Large intestine (tissue), 3 donors: ENCODE results near the gene GANAB. TPM values are rescaled to one million over a fixed set of nuclear protein-coding genes. Genes with fewer than 3 reads are reported as not detected.
"Not testable (repeated sequence)": the region's sequence is repeated elsewhere in the genome, so short reads cannot be mapped to it uniquely, and the experiment has no call there.

Source experiments
- DNase-seq, 2 donors: peaks; one replicate each; pipeline versions ENCODE4 v3.0.0 to v3.0.0-alpha.2; 2013
- H3K27ac ChIP-seq: one replicate; pipeline ENCODE4 v1.5.1; 2013; ENCODE audit warnings: low read length
- H3K27me3 ChIP-seq: 2 replicates; pipeline ENCODE4 v1.6.1; 2013; ENCODE audit warnings: low read length; ENCODE audit not compliant: control insufficient read depth, insufficient read depth
- H3K36me3 ChIP-seq: 2 replicates; pipeline ENCODE4 v1.6.1; 2013; ENCODE audit warnings: low read length; ENCODE audit not compliant: control insufficient read depth, insufficient read depth
- H3K4me1 ChIP-seq: one replicate; pipeline ENCODE4 v1.6.1; 2013; ENCODE audit warnings: low read length; ENCODE audit not compliant: control insufficient read depth, insufficient read depth
- H3K4me3 ChIP-seq: one replicate; pipeline ENCODE4 v1.5.1; 2013; ENCODE audit warnings: low read length
- H3K9me3 ChIP-seq: one replicate; pipeline ENCODE4 v1.6.1; 2013; ENCODE audit warnings: mild to moderate bottlenecking, low read depth, low read length, moderate library complexity; ENCODE audit not compliant: control insufficient read depth
- WGBS: methylation state at CpG from one replicate; pipeline ENCODE4 v1.1.5; 2013; ENCODE audit warnings: low lambda C conversion rate; ENCODE audit not compliant: insufficient coverage; 5-methylcytosine and 5-hydroxymethylcytosine counted together
- polyA plus RNA-seq: library from polyadenylated mRNA; unstranded; fragments of 120-200 nt; gene quantifications from one replicate; pipeline ENCODE4 v1.2.1, GENCODE V29; 2013

The GANAB gene
- polyA plus RNA-seq, 1 donor, result 272 TPM

DNA sequence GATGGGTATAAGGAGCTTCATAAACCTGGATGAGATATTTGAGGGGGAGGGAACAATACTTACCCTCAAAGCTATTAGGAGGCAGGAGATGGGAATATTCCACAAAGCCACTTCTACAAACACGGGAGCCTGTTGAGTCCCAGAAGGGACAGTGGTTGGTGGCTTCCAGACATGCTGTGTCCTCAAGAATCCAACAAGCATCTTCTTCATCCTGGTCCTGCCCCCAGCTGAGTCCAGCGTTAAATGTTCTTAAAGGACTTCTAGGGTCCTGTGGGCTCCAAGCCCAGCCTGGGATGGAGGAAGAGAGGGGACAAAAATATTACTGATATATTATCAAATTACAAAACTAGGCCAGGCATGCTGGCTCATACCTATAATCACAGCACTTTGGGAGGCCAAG is 21.0 kb upstream of the GANAB start:
- H3K4me1 ChIP-seq, result peaks cover 26% of the 10 kb centered on the region
- no CpG with 5 or more reads among the region's 2 CpGs for WGBS
- no peak overlapping the region for H3K27ac ChIP-seq

DNA sequence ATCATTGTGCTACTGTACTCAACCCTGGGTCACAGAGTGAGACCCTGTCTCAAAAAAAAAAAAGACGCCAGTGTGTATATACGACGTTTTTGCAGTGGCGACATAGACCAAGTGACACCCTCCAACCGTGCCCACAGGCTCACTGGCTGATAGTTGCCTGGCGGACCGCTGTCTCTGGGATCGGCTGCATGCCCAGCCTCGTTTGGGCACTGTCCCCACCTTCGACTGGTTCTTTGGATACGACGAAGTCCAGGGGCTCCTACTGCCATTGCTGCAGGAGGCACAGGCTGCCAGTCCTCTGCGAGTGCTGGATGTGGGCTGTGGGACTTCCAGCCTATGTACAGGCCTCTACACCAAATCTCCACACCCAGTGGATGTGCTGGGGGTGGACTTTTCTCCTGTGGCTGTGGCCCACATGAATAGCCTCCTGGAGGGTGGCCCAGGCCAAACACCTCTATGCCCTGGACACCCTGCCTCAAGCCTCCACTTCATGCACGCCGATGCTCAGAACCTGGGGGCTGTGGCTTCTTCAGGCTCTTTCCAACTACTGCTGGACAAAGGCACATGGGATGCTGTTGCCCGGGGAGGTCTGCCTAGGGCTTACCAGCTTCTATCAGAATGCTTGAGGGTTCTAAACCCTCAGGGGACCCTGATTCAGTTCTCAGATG is 20.0 kb upstream of the GANAB start:
- Histone ChIP-seq H3K36me3 (peaks cover 28% of the 10 kb centered on the region), H3K27ac (peak overlapping the region; percentile 83), H3K4me1 (peaks cover 24% of the 10 kb centered on the region), H3K9me3 (no peaks in the 10 kb centered on the region), H3K27me3 (no peaks in the 10 kb centered on the region), H3K4me3 (peak overlapping the region; percentile 92)
- WGBS, result no CpG with 5 or more reads among the region's 16 CpGs
- DNase-seq, result no peak

More for the DNA sequence above, 21.0 kb upstream of the GANAB start:
- peaks cover 20% of the 10 kb centered on the region for H3K36me3 ChIP-seq
- no peaks in the 10 kb centered on the region for H3K27me3 ChIP-seq
- no peak overlapping the region for H3K4me3 ChIP-seq
- DNase-seq, result no peak
- H3K9me3 ChIP-seq, result no peaks in the 10 kb centered on the region

DNA sequence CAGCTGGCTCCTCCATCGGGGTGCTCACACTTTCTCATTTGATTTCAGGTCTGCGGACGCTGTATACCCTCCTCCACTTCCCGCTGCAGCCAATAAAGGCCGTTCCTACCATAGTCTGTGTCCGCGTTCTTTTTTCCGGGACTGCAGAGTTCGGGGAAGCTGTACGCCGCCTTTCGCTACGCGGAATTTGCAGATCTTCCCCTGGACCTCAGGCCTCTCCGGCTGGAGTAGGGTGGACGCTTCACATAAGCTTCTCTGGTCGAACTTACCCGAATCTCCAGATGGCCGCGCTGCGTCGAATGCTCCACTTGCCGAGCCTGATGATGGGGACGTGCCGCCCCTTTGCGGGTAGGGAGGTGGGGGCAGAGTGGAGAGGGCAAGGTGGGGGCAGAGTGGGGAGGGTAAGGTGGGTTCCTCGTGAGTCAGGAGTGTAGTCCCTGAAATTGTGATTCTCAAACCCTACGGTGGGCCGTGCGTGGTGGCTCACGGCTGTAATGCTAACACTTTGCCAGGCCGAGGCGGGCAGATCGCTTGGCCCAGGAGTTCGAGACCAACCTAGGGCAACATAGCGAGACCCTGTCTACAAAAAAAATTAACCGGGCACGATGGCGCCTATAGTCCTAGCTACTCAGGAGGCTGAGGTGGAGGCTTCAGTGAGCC is 19.3 kb upstream of the GANAB start:
- Histone ChIP-seq H3K4me3 (peak overlapping the region; percentile 92), H3K9me3 (no peaks in the 10 kb centered on the region), H3K36me3 (peaks cover 28% of the 10 kb centered on the region), H3K4me1 (peaks cover 24% of the 10 kb centered on the region), H3K27ac (peak overlapping the region; percentile 83), H3K27me3 (no peaks in the 10 kb centered on the region)
- peak; percentile 38 to 39 for DNase-seq
- WGBS, result no CpG with 5 or more reads among the region's 39 CpGs

DNA sequence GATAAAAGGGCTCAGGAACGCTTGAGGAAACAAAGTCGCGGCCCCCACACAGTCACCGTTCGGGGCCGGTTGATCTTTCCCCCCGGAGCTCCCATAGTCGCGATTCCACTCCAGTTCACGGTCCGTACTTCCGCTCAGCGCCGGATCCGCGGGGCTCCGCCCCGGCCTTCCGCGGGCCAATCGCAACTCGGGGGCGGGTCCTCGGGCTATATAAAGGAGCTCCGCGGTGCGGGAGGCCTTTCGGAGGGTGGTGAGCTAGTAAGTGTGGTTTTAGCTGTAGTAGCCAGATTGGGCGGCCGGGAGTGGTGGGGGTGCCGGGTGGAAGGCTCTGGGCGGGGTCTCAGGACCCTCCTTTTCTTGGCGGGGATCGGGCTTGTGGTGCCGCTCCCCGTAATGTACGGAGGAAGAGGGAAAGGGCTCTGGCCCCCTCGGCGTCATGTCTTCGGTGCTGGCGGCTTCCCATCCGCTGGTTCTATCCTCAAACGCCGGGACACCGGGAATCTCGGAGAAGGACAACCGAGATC is 18.7 kb upstream of the GANAB start, which contains the start of the genes C11orf98 and CSKMT:
Gene C11orf98 (minus strand): TSS at position 136 of the 524 bp plus-strand sequence. CDS start 41 bp downstream, at position 95.
Gene CSKMT (plus strand): TSS at position 238 of the 524 bp plus-strand sequence. CDS start 568 bp downstream, outside the sequence.
- Histone ChIP-seq H3K27ac (peak within 1 kb of the TSS; percentile 90), H3K27me3 (no peaks in the 10 kb centered on the region), H3K9me3 (no peaks in the 10 kb centered on the region), H3K4me1 (peaks cover 24% of the 10 kb centered on the region), H3K36me3 (peaks cover 28% of the 10 kb centered on the region), H3K4me3 (peak within 1 kb of the TSS; percentile 92)
- DNase-seq, result peak; percentile 94 to 97
- WGBS, result no CpG with 5 or more reads among the region's 47 CpGs

DNA sequence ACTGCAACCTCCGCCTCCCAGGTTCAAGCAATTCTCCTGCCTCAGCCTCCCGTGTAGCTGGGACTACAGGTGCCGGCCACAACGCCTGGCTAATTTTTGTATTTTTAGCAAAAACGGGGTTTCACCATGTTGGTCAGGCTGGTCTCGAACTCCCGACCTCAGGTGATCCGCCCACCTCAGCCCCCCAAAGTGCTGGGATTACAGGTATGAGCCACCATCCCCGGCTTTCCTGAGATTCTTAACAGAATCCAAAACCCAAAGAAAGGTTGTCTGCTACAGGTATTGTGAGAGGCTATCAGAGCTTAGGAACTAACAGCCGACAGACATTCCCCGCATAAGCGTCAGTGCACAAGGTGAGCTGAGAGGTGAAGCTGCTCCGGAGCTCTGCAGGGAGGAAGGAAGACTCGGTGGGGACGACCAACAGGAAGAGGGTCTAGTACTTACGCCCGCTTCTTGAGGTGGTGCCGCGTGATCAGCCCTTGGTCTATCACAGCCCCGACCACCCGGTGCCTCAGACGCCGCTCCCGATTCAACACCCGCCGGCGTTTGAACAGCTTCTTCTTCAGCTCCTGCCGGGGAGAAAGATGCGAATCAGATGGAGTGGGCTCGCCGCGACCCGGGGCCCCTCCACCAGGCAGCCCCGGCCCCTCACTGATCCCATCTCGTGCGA is 18.1 kb upstream of the GANAB start:
- DNase-seq, result peak; percentile 53 to 79
- H3K9me3 ChIP-seq, result no peaks in the 10 kb centered on the region
- no CpG with 5 or more reads among the region's 36 CpGs for WGBS
- H3K27ac ChIP-seq, result peak overlapping the region; percentile 90
- H3K4me1 ChIP-seq, result peaks cover 22% of the 10 kb centered on the region
- peaks cover 28% of the 10 kb centered on the region for H3K36me3 ChIP-seq
- no peaks in the 10 kb centered on the region for H3K27me3 ChIP-seq
- peak overlapping the region; percentile 92 for H3K4me3 ChIP-seq

DNA sequence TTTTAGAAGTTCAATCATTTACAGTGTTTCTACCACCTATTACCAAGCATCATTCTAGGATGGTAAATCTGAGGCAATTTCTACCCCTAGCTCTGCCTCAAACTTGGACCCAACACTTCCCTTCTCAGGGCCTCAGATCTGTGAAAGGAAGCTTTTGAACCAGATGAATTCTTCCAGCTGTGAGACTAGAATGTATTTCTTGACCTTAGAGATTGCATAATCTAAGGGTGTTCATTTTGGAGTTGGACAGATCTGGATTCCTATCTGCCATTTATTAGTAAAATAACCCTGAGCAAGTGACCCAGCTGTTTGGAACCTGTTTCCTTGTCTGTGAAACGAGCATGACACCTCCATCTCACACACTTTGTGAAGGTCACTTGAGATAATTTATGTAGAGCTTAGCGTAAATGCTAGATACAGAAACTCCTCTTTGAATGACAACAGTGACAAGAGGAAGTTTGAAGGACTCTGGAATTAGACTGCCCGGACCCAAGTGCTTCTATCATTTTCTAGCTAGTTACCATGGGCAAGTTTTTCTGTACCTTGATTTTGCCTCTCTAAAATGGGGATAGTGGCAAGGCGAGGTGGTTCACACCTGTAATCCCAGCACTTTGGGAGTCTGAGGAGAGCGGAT is 10.5 kb upstream of the GANAB start:
- DNase-seq, result no peak
- WGBS, result no CpG with 5 or more reads among the region's 5 CpGs
- Histone ChIP-seq H3K27me3 (no peaks in the 10 kb centered on the region), H3K27ac (no peak overlapping the region), H3K9me3 (no peaks in the 10 kb centered on the region), H3K4me3 (no peak overlapping the region), H3K4me1 (peaks cover 3% of the 10 kb centered on the region), H3K36me3 (peaks cover 4% of the 10 kb centered on the region)

DNA sequence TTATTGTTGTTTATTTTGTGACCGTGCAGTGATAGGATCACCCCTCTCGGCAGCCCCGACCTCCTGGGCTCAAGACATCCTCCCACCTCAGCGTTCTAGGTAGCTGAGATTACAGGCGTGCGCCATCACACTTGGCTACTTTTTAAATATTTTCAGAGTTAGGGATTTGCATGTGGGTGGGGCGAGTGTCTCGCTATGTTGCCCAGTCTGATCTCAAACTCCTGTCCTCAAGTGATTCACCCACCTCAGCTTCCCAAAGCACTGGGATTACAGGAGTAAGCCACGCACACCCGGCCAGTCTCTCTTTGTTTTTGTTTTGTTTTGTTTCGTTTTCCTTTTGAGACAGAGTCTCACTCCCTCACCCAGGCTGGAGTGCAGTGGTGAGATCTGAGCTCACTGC is 7.9 kb upstream of the GANAB start:
- Histone ChIP-seq H3K27ac (no peak overlapping the region), H3K9me3 (no peaks in the 10 kb centered on the region), H3K27me3 (no peaks in the 10 kb centered on the region), H3K4me1 (peaks cover 5% of the 10 kb centered on the region), H3K36me3 (peaks cover 6% of the 10 kb centered on the region), H3K4me3 (no peak overlapping the region)
- DNase-seq, result no peak
- 100% methylated on average over 1 of the region's 11 CpGs for WGBS

DNA sequence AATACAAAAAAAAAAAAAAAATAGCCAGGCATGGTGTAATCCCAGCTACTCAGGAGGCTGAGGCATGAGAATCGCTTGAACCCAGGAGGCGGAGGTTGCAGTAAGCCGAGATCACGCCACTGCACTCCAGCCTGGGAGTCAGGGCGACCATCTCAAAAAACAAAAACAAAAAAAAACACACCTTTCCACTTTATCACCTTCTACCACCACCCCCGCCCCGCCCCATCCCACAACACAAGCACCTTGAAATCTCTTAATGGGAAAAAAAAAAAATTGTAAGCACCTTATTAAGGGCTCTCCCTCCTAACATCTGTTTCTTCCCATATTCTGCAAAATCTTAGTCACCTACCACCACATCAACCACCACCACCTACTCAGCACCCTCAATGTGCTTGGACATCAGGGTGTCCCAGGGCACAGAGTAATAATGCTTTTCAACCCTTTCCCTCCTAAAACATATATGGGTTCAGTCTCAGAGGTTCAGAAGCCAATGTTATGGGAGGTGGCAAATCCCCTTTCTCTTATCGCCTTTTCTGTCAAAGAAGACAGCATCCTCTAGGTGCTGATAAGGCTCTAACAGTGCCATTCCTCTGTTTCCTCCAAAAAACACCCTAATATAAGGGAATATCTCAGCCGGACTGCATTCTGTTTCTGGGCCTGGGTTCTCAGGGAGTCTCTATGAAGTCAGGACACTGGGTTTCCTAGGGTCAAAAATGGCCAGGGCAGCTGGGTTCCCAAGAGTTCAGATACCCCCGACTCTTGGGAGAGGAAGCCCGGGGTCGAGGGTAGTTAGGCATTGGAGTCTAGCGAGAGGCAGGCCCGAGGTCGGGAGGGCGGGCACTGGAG is 6.0 kb upstream of the GANAB start:
- Histone ChIP-seq H3K9me3 (no peaks in the 10 kb centered on the region), H3K4me1 (peaks cover 5% of the 10 kb centered on the region), H3K27me3 (no peaks in the 10 kb centered on the region), H3K36me3 (peaks cover 24% of the 10 kb centered on the region), H3K27ac (peak overlapping the region; percentile 92), H3K4me3 (peak overlapping the region; percentile 86)
- no peak for DNase-seq
- no CpG with 5 or more reads among the region's 16 CpGs for WGBS

DNA sequence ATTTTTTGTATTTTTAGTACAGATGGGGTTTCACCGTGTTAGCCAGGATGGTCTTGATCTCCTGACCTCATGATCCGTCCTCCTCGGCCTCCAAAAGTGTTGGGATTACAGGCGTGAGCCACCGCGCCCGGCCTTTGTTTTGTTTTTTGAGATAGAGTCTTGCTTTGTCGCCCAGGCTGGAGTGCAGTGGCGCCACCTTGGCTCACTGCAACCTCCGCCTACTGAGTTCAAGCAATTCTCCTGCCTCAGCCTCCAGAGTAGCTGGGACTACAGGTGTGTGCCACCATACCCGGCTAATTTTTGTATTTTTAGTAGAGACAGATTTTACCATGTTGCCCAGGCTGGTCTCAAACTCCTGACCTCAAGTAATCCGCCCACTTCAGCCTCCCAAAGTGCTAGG is 3.9 kb upstream of the GANAB start:
- WGBS, result no CpG with 5 or more reads among the region's 12 CpGs
- not testable (repeated sequence) for DNase-seq, H3K9me3 ChIP-seq

More for the DNA sequence above, 3.9 kb upstream of the GANAB start:
- H3K4me3 ChIP-seq, H3K27ac ChIP-seq, H3K27me3 ChIP-seq: not testable (repeated sequence)
- peaks cover 12% of the 10 kb centered on the region for H3K4me1 ChIP-seq
- H3K36me3 ChIP-seq, result peaks cover 30% of the 10 kb centered on the region
